Measurements from ENCODE around the gene SFT2D1.

GRCh38 chr6:166338854-166339253 is 3.5 kb downstream of the SFT2D1 start:
- TF ChIP-seq CTCF (IDR thresholded peaks at IDR 0.05) (no peak), POLR2A (IDR thresholded peaks at IDR 0.05) (no peak)

Data from body of pancreas (tissue), 4 donors.